ENCODE data around the gene JMJD4.

DNA sequence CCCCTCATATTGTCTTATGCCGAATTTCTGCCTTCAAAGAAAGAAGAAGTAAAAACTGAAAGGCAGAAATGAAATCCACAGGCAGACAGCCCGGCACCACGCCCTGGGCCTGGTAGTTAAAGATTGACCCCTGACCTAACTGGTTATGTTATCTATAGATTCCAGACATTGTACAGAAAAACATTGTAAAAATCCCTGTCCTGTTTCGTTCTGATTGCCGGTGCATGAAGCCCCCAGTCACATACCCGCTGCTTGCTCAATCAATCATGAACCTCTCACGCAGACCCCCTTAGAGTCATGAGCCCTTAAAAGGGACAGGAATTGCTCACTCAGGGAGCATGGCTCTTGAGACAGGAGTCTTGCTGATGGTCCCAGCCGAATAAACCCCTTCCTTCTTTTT lies 49.3 kb downstream of the JMJD4 start:
- TF ChIP-seq, protein P1, sequence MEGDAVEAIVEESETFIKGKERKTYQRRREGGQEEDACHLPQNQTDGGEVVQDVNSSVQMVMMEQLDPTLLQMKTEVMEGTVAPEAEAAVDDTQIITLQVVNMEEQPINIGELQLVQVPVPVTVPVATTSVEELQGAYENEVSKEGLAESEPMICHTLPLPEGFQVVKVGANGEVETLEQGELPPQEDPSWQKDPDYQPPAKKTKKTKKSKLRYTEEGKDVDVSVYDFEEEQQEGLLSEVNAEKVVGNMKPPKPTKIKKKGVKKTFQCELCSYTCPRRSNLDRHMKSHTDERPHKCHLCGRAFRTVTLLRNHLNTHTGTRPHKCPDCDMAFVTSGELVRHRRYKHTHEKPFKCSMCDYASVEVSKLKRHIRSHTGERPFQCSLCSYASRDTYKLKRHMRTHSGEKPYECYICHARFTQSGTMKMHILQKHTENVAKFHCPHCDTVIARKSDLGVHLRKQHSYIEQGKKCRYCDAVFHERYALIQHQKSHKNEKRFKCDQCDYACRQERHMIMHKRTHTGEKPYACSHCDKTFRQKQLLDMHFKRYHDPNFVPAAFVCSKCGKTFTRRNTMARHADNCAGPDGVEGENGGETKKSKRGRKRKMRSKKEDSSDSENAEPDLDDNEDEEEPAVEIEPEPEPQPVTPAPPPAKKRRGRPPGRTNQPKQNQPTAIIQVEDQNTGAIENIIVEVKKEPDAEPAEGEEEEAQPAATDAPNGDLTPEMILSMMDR (conservative IDR thresholded peaks at IDR 0.05): no peak
- no peak for TF ChIP-seq EZH2 (IDR thresholded peaks at IDR 0.05; ENCODE audit: low read depth)

Data from PC-9 (cell line).